HG03342 (cell line): ENCODE data around the gene ATP8A2.
"Not testable (repeated sequence)": the region's sequence is repeated elsewhere in the genome, so short reads cannot be mapped to it uniquely, and the experiment has no call there.

Experiments used
- ATAC-seq: cut with Tn5 transposase; IDR thresholded peaks from one replicate; pipeline ENCODE4 v1.9.1; 2021; ENCODE audit warnings: mild to moderate bottlenecking, moderate library complexity; ENCODE audit not compliant: unreplicated experiment

The ATP8A2 gene

DNA sequence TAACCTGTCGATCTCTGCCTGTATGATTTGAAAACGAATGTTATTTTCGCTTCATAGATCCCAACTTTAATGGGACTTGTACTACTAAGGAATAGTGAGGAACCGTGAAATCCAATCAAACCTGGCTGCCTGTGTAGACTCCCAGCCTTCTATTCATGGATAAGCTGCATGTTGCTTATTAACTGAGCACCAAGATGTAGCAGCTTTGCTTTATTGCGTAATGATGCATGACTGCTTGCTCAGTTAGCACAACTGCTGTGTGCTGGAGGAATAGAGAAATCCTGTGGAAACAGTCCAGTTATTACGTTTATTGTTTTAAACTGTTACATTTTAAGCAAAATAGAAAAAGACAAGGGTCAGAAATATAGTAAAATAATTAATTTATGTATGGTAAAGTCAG, 571.9 kb downstream of the ATP8A2 start:
- ATAC-seq = no peak

DNA sequence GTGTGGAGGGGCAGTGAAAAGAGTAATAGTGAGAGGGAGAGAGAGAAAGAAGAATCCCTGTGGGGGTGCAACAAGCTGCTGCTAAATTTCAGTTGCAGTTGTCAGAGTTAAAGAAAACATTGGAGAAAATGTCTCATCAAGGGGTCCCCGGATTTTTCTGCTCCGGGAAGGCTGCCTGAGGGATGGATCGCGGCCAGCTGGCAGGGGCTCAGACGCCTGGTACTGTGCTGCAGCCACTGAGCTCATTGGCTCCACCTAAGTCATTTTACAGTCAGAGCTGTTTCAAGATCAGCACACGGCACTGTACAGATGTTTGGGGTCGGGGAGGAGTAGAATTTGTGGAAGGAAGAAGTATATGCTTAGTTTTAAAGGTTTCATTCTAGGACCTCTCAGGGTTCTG, 573.8 kb downstream of the ATP8A2 start:
- ATAC-seq = no peak

DNA sequence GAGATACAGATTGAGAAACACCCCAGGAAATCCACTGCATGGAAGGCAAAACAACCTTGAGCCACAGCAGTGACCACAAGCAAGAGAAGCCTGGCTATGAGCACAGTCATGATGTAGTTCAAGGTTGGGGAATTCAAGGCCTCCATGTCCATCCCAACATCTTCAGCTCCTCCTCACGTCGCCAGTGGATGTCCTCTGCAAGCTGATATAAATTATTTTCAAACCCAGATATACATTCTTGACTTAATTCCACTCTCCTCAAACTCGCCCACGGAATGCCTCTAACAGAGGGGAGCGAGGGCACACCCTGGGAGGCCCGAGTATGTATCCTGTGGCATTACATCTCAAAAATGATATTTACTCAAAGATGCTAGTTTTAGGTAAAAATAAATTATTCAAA, 574.5 kb downstream of the ATP8A2 start:
- ATAC-seq = no peak

DNA sequence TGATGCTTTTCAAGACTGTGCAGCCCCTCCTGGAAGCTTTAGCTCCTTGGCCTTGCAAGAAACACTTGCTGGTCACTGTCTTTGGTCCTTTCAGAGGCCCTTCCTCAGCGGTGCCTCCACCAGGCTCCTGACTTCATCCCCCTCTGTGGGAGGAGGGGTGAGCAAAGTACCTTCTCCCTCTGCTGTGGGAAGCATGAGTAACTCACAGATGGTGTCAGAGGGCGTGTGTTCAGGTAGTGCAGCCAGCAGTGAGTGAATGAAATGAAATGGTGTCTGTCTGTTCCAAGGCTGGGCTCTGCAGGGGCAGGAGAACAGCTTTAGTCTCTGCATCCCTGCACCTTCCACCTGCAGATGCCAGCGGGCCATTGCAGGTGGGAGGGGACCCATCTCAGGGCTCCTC, 577.1 kb downstream of the ATP8A2 start:
- ATAC-seq = no peak

DNA sequence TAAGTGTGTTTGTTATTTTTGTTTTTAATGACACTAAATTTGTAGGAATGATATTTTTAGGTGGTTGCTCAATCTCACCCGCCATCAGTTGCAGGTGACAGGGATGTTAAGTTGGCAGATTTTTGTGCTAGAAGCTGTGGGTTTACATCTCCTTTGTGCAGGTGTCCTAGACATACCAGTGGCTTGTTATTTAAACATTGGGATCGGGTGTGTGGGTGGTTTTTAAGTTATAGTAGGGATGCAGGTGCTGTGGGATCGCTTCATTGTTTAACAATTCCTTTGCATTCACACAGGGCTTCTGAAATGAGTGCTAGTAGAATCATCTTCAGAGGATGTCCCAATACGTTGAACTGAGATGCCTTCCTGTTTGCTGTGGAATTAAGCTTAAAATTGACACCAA, 580.1 kb downstream of the ATP8A2 start:
- no peak for ATAC-seq

DNA sequence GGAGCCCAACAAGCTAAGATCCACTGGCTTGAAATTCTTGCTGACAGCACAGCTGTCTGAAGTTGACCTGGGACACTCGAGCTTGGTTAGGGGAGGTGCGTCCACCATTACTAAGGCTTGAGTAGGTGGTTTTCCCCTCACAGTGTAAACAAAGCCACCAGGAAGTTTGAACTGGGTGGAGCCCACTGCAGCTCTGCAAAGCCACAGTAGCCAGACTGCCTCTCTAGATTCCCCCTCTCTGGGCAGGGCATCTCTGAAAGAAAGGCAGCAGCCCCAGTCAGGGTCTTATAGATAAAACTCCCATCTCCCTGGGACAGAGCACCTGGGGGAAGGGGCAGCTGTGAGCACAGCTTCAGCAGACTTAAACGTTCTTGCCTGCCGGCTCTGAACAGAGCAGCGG, 582.3 kb downstream of the ATP8A2 start:
- ATAC-seq = not testable (repeated sequence)

DNA sequence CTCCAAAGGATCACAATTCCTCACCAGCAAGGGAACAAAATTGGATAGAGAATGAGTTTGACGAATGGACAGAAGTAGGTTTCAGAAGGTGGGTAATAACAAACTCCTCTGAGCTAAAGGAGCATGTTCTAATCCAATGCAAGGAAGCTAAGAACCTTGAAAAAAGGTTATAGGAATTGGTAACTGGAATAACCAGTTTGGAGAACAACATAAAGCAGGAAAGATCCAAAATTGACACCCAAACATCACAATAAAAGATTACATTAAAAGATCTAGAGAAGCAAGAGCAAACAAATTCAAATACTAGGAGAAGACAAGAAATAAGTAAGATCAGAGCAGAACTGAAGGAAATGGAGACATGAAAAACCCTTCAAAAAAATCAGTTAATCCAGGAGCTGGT, 583.2 kb downstream of the ATP8A2 start:
- ATAC-seq = not testable (repeated sequence)

DNA sequence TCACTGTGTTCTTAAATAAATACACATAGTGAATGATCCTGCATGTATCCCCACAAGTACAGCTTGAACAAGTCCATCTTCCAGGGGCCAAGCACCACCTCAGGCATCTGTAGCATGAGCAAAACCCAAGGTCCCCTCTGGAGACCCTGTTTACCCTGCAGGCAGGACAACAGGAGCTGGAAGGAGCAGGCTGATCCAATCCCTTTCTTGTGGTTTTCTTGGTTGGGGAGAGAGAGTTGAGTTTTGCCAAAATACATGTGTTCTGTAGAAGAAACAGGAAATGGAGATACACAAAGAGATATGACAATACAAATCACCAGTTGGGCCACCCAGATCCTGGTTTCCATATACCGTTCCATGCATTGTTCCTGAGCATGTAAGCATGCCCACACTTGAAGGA, 587.2 kb downstream of the ATP8A2 start:
- ATAC-seq = no peak

DNA sequence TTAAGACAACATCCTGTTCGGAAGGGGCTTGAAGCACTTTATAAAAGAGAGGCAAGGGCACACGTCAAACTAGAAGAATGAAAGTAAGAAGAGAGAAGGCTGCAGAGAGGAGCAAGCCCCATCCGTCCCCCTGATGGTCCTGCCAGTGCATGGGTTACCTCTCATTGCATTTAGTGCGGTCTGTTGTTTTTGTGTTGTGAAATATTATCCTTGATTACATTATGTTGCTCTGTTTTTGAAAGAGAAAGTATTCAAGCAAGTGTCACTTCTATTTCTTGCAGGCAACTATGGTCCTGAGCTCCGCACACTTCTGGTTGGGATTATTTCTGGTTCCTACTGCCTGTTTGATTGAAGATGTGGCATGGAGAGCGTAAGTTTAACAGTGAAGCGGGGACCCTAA, 589.5 kb downstream of the ATP8A2 start:
- no peak for ATAC-seq

DNA sequence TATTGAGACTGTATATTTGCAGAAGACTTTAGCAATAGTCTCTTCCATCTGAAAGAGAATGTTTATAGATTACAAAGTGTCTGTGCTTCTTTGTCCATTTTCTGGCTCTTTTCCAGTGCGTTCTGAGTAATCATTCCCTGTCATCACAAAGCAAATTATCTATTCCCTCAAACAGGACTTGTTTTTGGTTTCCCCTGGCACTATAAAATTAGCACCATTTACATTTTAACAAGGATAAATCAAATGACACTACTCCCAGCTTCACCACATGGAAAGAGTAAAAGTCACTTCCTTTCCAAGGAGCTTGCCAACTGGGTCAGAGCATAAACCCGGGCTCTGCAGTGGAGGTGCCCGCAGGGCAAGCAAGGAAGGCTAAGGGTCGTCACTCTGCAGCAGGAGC, 591.9 kb downstream of the ATP8A2 start:
- no peak for ATAC-seq

DNA sequence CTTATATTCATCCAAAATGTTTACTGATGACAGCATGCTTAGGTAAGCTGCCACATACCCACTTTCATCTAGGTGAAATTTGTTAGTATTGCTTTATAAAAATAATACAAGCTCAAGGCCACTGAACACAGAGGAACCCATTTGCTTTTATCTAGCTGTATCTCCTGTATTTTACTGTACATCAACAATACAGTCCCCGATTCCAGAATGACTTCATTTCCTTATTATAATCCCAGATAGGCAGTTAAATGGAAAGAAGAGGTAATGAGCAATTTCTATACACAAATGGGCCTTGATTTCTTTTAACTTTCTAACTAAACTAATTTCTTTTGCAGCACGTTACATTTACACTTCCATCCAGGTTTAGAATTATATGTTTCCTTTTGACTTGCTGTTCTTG, 593.8 kb downstream of the ATP8A2 start:
- ATAC-seq = no peak

DNA sequence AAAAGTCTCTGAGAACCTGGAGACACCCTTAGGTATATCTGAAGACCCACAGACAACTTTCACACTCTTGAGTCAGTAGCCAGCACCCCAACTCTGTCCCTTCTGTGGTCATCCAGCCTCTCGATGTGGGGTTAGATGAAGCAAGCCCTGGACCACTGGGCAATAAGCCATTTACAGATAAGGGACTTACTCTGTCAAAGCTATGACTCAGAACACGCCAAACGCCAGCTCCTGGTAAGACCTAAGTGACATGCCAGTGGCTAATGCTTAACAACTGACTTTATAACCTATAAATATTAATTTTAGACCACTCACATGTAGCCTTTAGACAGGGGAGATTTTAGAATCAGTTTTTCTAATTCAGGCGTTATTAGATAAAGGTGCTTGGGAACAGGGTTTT, 594.3 kb downstream of the ATP8A2 start:
- no peak for ATAC-seq

DNA sequence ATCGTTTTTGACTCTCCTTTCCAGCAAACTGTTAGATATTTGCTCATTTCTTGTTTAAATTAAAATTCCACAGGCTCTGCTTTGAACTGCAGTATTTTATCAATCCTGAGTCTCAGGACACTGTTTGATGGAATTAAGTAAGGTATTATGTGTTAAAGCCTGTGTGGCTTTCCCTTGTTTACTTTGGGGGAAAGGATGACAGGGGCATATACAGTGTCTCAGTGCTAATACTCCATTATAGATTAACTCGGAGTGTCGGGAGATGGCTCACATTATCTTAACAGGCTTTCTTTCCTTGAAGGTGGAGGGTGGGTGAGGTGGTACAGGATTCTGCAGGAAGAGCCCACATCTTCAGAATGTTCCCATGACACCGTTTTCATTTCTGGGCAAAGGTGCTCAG, 595.4 kb downstream of the ATP8A2 start:
- no peak for ATAC-seq

DNA sequence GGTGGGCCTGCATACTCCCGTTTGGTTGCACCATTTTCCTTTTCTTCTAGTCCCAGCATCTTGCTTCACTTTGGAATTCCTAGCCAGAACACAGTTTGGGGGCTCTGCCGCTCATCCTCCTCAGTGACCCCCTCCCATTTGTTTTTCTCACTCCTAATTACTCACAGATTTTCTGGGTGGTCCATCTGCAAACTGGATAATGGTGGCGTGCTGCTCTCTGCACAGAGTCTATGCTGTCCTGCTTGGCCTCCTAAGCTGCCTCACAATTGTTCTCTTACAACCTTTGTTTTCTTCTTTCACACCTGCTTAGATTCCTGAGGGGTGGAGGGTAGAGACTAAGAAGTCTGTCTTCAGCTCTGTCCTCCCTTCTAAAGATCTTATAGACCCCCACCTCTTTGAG, 599.3 kb downstream of the ATP8A2 start:
- no peak for ATAC-seq

DNA sequence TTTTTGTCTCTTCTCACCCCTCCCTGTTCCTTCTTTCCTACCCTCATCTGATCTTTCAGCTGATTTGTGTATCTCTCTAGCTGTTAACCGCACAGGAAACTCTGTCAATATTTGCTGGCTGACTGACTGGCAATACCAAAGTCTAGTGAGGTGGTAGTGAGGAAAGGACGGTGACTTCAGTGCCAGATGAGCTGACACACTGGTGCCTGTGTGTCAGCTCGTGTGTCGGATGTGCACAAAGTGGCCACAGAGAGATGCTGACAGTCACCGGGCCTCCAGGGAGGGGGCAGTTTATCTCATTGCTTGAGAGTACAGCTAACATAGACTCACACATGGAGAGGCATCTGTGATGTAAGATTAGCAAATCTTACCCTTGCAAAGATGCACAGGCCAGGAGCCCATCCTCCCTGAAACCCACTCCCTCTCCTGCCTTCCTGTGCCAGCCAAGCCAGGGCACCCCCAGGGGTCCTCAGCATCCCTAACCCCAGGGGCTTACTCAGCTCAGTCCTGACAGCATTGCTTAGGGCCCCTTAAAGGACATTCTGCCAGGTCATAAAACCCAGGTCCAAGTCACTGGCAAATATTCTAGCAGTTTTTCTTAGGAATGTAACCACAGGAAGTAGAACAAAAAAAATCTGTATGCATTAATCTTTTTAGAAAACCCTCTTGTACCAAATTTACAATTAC, 599.8 kb downstream of the ATP8A2 start:
- ATAC-seq = no peak

DNA sequence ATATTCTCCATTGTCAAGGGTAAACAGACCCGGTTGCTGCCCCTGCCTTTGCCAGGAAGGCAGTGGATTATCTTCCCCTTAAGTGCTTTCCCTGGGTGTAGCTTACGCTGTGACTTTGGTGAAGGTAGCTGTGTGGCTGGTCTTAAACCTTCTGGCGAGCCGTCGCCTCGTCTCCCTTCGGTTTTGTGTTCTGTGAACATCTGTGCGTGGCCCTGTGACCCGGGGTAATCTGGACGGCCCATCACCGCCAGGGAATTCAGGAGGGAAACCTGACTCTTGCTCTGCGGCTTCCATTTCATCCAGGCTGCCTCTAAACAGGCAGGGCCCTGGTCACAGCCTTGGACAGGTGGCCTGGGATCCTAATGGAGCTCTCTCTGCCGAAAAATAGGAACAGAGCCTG, 601.3 kb downstream of the ATP8A2 start:
- no peak for ATAC-seq

DNA sequence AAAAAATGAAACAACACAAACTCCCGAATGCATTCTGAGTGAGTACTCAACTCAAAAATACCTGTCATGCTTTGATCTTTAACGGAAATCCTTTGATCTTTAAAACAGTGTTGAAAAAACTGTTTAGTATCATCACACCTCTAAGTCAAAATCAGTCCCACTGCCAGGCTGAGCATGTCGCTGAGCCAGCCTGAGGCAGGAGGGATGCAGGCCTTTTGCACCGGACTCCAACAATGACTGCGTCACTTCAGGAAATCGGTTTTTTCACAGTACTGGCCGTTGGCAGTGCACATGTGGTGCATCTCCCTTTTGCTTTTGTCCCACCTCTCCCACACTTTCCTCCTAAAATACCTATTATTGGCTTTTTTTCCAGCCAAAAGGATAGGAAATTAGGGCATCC, 601.8 kb downstream of the ATP8A2 start:
- ATAC-seq = no peak

DNA sequence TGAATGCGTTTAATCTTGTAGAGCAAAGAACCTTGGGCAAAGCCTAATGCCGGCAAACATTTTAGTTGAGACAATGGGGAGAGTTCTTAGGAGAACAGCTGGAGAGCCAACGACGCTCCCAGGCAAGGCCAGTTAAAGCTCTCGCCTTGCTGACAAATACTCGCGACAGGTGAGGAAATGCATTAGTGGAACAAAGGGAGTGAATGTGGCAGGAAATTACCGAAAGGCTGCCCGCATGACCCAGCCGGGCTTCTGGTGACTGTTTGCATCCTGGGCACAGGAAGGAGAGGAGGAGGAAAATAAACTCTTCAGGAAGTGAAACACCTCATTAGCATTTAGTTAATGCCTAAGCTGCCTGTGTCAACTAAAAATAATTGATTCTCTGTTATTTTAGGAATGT, 605.4 kb downstream of the ATP8A2 start:
- no peak for ATAC-seq

DNA sequence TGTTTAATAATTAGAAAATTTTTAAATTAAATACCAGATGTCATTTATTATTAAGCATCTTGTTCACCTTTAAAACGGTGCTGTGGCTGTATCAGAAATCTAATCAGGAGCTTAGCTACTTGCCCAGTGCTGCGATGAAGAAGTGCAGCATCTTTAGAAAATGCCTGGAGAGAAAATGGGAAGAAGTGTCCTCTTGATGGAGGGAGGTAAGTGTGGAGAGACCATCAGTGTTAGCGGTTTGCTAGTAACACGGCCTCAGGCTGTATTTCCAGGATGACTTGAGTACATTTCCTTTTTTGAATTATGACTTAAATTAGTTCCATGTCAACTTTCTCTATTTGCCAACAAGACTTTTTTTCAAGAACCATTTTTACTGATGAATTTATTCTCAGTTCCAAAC, 605.9 kb downstream of the ATP8A2 start:
- ATAC-seq = no peak

DNA sequence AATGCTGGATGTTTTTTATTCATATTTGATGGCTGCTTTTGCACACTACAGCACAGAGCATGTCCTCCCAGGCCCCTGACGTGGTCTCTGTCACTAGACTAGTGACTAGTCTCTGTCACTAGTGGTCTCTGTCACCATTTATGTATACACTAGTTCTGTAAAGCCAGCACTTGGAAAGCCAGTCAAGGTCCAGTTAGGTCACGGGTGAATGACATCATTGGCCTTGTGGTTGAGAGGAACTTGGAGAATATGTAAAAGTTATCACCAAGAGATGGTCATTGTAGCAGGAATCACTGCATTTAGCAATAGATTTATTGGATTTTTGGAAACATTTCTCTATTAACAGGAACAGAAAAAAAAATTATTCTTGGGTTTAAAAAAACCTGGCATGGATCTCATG, 607.2 kb downstream of the ATP8A2 start:
- no peak for ATAC-seq

DNA sequence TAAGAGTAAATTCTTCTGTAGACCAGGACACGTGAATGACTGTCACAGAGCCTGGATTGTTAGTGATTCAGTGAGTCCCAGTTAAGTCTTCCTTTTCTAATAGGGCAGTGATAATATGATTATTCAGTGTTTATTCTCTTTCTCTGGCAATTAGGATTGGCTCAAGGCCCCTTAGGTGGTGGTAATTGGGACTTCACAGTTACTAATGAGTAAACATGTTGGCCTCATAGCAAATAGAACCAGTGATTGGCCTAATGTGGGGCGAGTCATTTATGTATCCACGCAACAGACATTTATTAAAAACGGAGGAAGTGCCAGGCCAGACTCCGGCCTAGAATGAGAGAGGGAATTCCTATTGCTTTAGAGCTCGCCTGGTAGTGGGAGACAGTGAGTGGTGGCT, 607.6 kb downstream of the ATP8A2 start:
- no peak for ATAC-seq

DNA sequence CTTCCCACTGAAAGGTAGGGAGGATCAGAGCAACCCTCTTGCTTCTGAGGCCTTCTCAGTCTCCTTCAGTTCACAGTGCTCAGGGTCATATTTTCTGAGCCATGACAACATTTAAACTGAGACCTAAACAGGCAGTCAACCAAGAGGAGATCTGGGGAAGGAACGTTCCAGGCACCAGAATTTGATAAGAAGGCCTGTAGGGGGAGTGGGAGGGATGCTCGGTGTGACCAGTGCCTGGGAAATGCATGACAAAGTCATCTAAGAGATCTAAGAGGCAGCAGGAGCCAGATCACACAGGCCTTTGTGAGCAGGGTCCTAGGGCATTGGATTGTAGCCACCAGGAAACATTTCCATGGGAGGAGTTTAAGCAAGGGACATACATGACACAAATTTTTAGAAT, 608.5 kb downstream of the ATP8A2 start:
- ATAC-seq = no peak

DNA sequence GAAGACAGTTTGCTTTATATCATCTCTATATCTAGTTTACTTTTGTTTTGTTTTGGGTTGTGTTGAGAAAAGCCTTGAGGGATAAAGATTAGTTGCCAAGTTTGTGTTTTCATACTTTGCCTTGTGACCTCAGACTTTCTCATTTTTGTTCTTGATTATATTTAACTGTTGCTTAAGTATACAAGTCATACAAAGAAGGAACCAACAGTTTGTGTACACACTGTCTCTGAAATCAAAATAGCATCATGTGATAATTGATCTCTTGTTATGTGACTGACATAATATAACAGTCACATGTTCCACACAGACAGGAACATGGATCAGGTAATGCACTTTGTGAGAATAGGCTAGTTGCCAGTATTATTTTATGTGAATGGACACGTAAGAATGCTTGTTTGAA, 609.3 kb downstream of the ATP8A2 start:
- no peak for ATAC-seq

DNA sequence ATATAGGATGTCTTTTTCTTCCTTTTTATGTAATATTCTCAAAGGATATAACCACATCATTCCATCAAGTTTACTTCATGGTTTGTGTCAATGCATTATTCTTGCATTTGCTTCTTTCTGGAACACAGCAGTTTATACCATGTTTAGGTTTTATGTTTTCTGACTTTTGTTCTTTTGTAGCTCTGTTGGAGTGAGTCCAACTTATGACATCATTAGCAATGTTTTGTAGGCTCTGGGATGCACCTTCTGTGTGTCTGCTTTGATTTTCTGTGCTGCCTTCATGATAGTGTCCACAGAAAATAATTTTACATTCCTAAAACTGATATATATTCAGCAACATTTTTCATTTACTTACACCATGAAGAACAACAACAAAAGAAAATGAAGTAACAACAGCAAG, 611.1 kb downstream of the ATP8A2 start:
- no peak for ATAC-seq
